Measurements from ENCODE around the gene DBX2. TPM values are rescaled to one million over a fixed set of nuclear protein-coding genes. Genes with fewer than 3 reads are reported as not detected.

Gene DBX2
- total and polyA plus RNA-seq, 8 donors, result not detected

DNA sequence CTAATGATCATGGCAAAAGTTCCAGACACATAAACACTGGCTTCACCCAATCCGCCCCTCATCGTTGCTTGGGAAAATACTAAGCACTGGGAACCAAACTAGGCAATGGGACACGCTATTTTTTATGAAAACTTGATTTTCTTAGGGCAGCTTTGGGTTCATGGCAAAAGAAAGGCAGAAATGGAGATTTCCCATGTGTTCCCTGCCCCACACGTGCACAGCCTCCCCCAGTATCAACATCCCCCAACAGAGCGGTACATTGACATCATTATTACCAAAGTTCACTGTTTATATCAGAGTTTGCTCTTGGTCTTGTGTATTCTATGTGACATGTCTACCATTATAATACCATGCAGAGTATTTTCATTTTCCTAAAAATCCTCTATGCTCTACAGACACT, 71.0 kb downstream of the DBX2 start:
- TF ChIP-seq, protein P1, sequence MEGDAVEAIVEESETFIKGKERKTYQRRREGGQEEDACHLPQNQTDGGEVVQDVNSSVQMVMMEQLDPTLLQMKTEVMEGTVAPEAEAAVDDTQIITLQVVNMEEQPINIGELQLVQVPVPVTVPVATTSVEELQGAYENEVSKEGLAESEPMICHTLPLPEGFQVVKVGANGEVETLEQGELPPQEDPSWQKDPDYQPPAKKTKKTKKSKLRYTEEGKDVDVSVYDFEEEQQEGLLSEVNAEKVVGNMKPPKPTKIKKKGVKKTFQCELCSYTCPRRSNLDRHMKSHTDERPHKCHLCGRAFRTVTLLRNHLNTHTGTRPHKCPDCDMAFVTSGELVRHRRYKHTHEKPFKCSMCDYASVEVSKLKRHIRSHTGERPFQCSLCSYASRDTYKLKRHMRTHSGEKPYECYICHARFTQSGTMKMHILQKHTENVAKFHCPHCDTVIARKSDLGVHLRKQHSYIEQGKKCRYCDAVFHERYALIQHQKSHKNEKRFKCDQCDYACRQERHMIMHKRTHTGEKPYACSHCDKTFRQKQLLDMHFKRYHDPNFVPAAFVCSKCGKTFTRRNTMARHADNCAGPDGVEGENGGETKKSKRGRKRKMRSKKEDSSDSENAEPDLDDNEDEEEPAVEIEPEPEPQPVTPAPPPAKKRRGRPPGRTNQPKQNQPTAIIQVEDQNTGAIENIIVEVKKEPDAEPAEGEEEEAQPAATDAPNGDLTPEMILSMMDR (IDR thresholded peaks at IDR 0.05), result no peak
- Histone ChIP-seq H3K4me1 (no peaks in the 10 kb centered on the region), H3K4me3 (no peak overlapping the region), H3K36me3 (no peaks in the 10 kb centered on the region), H3K9me3 (no peaks in the 10 kb centered on the region), H3K27ac (no peak overlapping the region), H3K27me3 (no peaks in the 10 kb centered on the region)
- intact Hi-C loops (cut with DNase I), result no loop called here
- ATAC-seq, result no peak
- no peak for DNase-seq

DNA sequence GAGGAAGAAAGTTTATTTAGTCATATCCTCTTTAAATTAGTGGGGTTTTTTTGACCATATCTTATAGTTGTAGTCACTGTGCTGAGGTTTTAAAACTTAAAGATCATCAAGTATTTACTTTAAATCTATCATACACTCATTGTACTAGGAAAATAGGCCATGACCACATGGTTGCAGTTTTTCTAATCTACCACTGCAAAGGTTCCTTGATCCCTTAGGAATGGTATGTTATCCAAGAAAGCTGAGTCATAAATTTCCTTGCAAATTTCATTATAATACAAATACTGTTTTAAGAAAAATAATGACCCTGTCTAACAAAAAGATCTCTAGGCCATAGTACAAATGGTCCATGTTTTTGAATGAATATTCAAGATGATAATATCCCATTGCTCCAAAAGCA, 74.7 kb downstream of the DBX2 start:
- no peaks in the 10 kb centered on the region for H3K36me3 ChIP-seq
- DNase-seq (no peak), ATAC-seq (no peak)
- intact Hi-C loops (cut with DNase I), result no loop called here
- H3K9me3 ChIP-seq, result no peaks in the 10 kb centered on the region
- H3K27ac ChIP-seq, result no peak overlapping the region
- TF ChIP-seq, protein P1 (IDR thresholded peaks at IDR 0.05), result no peak
- H3K4me3 ChIP-seq, result no peak overlapping the region
- H3K27me3 ChIP-seq, result no peaks in the 10 kb centered on the region
- no peaks in the 10 kb centered on the region for H3K4me1 ChIP-seq

DNA sequence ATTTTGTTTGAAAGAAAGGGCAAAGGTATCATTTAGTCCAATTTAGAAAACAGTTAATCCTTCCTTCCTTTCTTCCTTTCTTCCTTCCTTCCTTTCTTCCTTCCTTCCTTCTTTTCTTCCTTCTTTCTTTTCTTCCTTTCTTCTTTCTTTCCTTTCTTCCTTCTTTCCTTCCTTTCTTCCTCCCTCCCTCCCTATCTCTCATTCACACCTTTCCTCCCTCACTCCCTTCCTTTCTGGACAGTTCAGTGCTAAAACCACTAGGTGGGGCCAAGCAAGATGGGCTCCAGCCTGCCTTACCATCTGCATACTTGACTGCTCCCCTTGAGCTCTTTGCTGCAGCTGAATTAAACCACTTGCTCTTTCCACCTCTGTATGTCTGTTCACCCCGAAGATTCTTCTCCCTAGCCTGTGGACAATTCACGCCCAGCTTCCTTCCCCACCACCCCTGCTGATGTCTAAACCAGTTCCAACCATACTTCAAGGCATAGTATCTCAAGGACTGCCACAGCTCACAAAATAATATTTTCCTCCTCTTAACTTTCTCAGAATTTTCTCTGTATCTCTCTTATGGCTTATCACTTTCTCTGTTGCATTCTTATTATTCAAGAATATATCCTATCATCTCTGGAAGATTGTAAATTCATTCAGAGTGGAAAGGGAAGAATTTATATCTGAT, 78.0 kb downstream of the DBX2 start:
- DNase-seq (no peak), ATAC-seq (peak; percentile 39)
- Histone ChIP-seq H3K36me3 (no peaks in the 10 kb centered on the region), H3K27me3 (no peaks in the 10 kb centered on the region), H3K4me3 (no peak overlapping the region), H3K27ac (no peak overlapping the region), H3K9me3 (no peaks in the 10 kb centered on the region), H3K4me1 (no peaks in the 10 kb centered on the region)
- TF ChIP-seq, protein P1 (IDR thresholded peaks at IDR 0.05), result peak; percentile 8 to 13
- intact Hi-C loops (cut with DNase I), result no loop called here

DNA sequence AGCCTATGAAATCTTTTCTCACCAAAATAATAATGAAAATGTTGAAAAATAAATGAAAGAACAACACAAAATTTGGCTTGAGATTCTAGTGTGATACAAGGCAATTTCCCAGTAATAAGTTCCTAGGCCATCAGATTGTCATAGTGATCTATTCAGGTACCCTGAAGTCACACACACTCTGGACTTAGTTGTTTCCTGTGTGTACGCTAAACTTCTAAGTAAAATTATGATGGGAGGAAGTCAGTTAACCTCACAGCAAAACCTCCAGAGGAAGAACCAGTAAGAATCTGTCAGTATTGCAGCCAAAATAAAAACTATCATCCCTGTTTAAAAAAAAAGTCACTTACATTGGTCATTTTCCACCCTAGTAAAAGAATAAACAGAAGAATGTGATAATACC, 81.9 kb downstream of the DBX2 start:
- no peak overlapping the region for H3K4me3 ChIP-seq
- ATAC-seq, result no peak
- H3K27ac ChIP-seq, result no peak overlapping the region
- intact Hi-C loops (cut with DNase I), result no loop called here
- H3K36me3 ChIP-seq, result no peaks in the 10 kb centered on the region
- H3K27me3 ChIP-seq, result no peaks in the 10 kb centered on the region
- peaks cover 0 to 14% of the 10 kb centered on the region in 2 donors for H3K9me3 ChIP-seq
- no peaks in the 10 kb centered on the region for H3K4me1 ChIP-seq
- DNase-seq, result no peak
- TF ChIP-seq, protein P1 (IDR thresholded peaks at IDR 0.05), result no peak

Other genes starting within 250 kb of the DBX2 start
- gene NELL2, start 174.8 kb downstream of the DBX2 start, total RNA-seq, result 1 to 10 TPM in 1 of 2 donors, under 1 TPM in 1; 0.41 to 3.4 TPM
- 10 to 100 TPM; 20.0 to 42.5 (median 32.7) TPM for gene NELL2, start 174.8 kb downstream of the DBX2 start, polyA plus RNA-seq (ENCODE audit: insufficient read length in 6 of 6)
- gene ANO6, start 165.0 kb upstream of the DBX2 start, total RNA-seq, result 10 to 100 TPM; 63.8 to 79.7 TPM
- 10 to 100 TPM; 58.0 to 69.5 (median 64.9) TPM for gene ANO6, start 165.0 kb upstream of the DBX2 start, polyA plus RNA-seq (ENCODE audit: insufficient read length in 6 of 6)

Data from left lung (tissue), 10 donors.